OCI-LY7 (cell line): Measurements from ENCODE around the gene SH2D7.

Source experiments
- EZH2phosphoT487 ChIP-seq: fragments of 200-600 bp; sonication (generic); IDR thresholded peaks from 2 replicates; pipeline ENCODE4 v1.6.1; 2018; ENCODE audit warnings: low read depth, borderline replicate concordance, mild to moderate bottlenecking, mixed run types, antibody characterized with exemption, low read length, moderate library complexity, mixed read lengths
- TF ChIP-seq, protein P1 (sequence below): fragments of 200-600 bp; sonication (generic); conservative IDR thresholded peaks from 2 replicates; pipeline ENCODE4 v1.5.1; 2014; ENCODE audit warnings: mild to moderate bottlenecking, antibody characterized with exemption, low read length, moderate library complexity, mixed read lengths

DNA sequence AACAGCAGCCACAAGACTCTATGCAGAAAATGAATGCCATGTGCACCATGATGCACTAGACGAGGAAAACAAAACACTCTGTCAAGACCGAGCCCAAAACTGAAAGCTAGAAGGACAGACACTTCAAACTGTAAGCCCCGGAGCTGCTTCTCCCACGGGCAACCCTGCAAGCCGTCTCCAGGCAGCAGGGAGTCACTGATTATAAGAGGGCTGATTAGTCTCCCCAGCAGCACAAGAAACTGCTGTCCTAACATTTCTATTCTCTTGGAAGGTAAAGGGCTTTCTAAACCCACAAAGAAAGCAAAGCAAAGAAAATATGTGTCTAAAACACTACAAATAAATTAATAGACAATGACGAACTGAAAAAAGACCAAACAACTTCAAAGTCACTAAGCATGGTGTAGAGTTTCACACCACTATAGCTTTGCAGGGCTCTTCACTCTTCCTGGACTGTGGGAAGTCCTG is 30.4 kb upstream of the SH2D7 start:
- TF ChIP-seq, protein P1, sequence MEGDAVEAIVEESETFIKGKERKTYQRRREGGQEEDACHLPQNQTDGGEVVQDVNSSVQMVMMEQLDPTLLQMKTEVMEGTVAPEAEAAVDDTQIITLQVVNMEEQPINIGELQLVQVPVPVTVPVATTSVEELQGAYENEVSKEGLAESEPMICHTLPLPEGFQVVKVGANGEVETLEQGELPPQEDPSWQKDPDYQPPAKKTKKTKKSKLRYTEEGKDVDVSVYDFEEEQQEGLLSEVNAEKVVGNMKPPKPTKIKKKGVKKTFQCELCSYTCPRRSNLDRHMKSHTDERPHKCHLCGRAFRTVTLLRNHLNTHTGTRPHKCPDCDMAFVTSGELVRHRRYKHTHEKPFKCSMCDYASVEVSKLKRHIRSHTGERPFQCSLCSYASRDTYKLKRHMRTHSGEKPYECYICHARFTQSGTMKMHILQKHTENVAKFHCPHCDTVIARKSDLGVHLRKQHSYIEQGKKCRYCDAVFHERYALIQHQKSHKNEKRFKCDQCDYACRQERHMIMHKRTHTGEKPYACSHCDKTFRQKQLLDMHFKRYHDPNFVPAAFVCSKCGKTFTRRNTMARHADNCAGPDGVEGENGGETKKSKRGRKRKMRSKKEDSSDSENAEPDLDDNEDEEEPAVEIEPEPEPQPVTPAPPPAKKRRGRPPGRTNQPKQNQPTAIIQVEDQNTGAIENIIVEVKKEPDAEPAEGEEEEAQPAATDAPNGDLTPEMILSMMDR, result no peak
- TF ChIP-seq EZH2phosphoT487, result no peak
